Endothelial cell of umbilical vein (primary cell): ENCODE results near the gene ATXN1.

Source experiments
- CTCF ChIP-seq, 2 donors: IDR thresholded peaks; 1 replicate in 1 of 2; 2 replicates in 1 of 2; pipeline ENCODE4 v1.5.1; 2011; ENCODE audit warnings: low read length in 2 of 2, mild to moderate bottlenecking in 2 of 2, moderate library complexity in 2 of 2, control low read depth in 1 of 2, inconsistent platforms in 1 of 2, low read depth in 1 of 2; ENCODE audit not compliant: insufficient read depth in 1 of 2; ENCODE audit errors: extremely low read depth in 1 of 2
- EZH2 ChIP-seq: IDR thresholded peaks from 2 replicates; pipeline ENCODE4 v1.6.1; 2012; ENCODE audit warnings: borderline replicate concordance, low read depth, mild to moderate bottlenecking, moderate library complexity, low read length, inconsistent platforms; ENCODE audit not compliant: severe bottlenecking
- GATA2 ChIP-seq: IDR thresholded peaks from 2 replicates; pipeline ENCODE4 v1.7.0; 2011; ENCODE audit warnings: low read depth, mild to moderate bottlenecking, moderate library complexity, mixed read lengths, low read length; ENCODE audit not compliant: insufficient read length, insufficient read depth
- MAX ChIP-seq: IDR thresholded peaks from 2 replicates; pipeline ENCODE4 v1.6.1; 2011; ENCODE audit not compliant: insufficient read depth, insufficient read length
- POLR2A ChIP-seq: IDR thresholded peaks from 2 replicates; pipeline ENCODE4 v1.6.1; 2012; ENCODE audit warnings: low read depth, mild to moderate bottlenecking, control low read depth, low read length
- POLR2AphosphoS5 ChIP-seq: IDR thresholded peaks from 2 replicates; pipeline ENCODE4 v1.6.1; 2012; ENCODE audit warnings: low read depth, mild to moderate bottlenecking, control low read depth, low read length, moderate library complexity; ENCODE audit not compliant: insufficient read depth

GRCh38 chr6:16336911-16337294, 424.4 kb downstream of the ATXN1 start:
- TF ChIP-seq CTCF (IDR thresholded peaks at IDR 0.05; ENCODE audit: extremely low read depth in 1 of 2, insufficient read depth in 1 of 2, low read depth in 1 of 2, low read length in 2 of 2), result no peak
- no peak for TF ChIP-seq POLR2AphosphoS5
- TF ChIP-seq MAX, result no peak
- TF ChIP-seq POLR2A, result no peak
- no peak for TF ChIP-seq GATA2
- TF ChIP-seq EZH2, result no peak
